Measurements from ENCODE around the gene MDFIC.

The MDFIC gene

GRCh38 chr7:115040057-115040456 is 118.2 kb downstream of the MDFIC start:
- DNase-seq (ENCODE audit: low spot score), result no peak

DNA sequence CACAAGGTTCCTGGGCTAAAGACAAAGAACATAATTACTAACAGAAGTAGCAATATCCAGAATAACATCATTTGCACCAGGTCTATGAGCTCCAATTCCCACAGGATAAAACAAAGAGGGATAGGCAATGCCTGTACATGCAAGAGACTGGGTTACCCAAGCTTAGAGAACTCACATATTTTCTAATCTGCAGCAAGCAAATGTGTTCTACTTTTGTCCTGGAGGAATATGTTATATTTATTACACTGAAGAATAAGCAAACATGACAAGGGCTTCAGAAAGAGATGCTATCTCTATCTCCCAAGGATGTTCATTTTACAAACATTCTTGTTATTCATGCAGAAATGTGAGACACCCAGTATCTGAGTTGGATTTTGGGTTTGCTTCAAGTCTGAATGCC is 118.6 kb downstream of the MDFIC start:
- DNase-seq (ENCODE audit: low spot score), result no peak

GRCh38 chr7:115042596-115042995 is 120.7 kb downstream of the MDFIC start:
- no peak for DNase-seq (ENCODE audit: low spot score)

DNA sequence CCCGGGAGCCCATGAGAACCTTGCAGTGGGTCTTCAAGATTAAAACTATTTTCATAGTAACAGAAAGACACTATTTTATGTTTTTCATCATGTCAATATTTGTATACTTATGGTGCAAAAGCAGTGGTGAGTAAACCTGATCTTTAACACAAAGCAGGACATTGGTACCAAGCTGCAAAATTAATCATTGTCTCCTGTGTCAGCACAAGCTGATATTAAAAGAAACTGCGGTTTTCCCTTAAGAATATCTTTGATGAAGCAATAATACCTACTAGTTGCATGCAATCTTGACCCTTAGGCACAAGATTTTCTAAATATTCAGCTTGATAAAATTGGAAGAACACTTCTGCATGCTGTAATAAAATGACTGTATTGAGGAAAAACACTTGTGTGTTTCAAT is 121.7 kb downstream of the MDFIC start:
- no peak for DNase-seq (ENCODE audit: low spot score)

- no peak for DNase-seq (ENCODE audit: low spot score)
These were observed 122.3 kb downstream of the MDFIC start for GRCh38 chr7:115044224-115044623.

DNA sequence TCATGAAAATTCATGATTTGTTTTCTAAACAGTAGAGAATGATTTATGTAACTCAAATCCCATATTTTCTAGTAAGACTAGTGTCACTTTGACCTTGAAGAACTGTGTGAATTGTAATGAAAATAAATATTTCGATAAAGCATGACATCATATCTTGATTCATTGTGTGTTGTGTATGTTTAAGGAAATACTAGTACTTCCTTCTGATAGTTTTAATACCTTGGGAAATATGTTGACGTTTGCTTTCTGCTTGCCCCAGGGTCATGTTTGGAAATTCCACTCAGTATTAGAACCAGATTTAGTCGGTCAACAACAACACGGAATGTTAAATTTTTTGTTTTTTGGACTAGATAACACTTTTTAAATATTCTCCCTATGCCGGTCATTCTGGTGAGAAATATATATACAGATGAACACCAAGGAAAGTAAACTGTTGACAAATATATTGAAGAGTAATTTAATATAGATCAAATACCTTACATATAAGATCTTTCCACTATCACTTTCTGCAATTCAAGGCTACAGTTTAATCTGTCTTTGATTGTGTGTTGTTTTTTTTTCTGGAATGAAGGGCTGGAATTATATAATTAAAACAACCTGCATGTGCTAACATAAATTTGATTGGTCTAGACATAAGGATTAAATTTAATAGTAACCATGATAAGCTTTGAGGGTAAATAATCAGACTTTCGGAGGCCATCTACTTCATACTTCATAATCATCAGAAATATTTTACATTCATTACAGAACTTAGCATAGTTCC is 126.2 kb downstream of the MDFIC start:
- no peak for DNase-seq (ENCODE audit: low spot score)

DNA sequence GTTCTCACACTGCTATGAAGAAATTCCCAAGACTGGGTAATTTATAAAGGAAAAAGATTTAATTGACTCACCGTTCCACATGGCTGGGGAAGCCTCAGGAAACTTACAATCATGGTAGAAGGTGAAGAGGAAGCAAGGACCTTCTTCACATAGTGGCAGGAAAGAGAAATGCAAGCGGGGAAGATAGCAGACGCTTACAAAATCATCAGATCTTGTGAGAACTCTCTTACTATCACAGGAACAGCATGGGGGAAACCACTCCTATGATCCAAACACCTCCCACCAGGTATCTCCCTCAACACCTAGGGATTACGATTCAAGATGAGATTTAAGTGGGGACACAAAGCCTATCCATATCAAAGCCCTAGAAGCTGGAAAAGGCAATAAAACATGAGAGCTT is 130.8 kb downstream of the MDFIC start:
- no peak for DNase-seq (ENCODE audit: low spot score)

DNA sequence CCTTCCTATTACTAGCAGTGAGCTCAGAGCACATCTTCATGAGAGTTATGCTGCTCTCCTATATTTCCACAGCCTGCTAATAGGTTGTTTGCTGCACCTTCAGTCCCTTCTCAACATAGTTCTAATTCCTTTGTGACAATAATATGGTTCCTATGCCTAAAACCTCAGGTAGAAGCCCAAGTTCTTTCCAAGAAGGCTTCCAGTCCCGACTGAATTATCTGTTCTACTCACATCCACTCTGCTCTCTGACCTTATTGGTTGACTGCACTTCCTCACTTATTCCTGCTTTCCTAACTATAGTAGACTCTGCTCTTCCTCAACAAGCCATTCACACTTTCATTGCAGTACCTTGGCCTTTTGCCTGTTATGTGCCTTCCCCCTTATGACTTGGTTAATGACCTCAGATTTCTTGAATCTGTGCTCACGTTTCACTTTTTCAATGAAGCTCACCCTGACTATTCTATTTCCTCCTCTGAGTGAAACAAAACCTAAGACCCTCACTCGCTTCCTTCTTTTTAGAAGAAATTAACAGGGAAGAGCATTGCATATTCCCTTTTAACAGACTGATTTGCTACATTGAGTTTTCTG is 132.7 kb downstream of the MDFIC start:
- no peak for DNase-seq (ENCODE audit: low spot score)

- no peak for DNase-seq (ENCODE audit: low spot score)
These were observed 134.1 kb downstream of the MDFIC start for GRCh38 chr7:115056019-115056418.

GRCh38 chr7:115058726-115059125 is 136.8 kb downstream of the MDFIC start:
- no peak for DNase-seq (ENCODE audit: low spot score)

- no peak for DNase-seq (ENCODE audit: low spot score)
These were observed 137.4 kb downstream of the MDFIC start for GRCh38 chr7:115059321-115059720.

DNA sequence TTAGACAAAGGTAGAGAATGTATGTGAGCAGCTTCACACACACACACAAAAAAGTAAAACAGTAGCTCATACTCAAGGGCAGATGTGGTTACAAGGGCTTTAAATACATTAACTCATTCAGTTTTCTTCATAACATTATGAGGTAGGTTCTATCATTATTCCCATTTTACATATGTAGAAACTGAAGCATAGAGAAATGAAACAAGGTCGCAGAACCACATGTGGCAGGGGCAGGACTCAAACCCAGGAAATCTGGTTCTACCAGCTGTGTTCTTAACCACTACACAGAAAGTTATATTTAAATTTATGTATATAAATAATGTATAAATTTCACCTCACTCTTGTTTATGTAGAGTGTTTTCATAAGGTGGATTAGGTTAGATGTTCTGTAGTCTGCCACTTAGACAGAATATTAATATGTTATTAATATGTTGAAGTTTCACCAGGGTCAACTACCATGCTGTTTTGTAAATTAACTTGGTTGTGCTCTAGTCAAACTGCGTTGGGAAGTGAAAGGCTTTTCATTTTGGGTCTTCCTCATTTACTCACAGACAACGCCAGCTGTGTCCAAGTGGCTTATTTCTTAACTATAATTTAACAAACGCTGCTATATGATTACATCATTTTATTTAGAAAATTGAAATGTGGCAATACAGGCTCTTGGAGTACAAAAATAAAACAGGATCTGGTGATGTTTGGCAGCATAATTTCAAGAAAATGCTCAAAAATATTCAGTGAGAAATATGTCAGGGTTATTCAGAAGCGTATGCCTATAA is 138.4 kb downstream of the MDFIC start:
- DNase-seq (ENCODE audit: low spot score), result no peak

DNA sequence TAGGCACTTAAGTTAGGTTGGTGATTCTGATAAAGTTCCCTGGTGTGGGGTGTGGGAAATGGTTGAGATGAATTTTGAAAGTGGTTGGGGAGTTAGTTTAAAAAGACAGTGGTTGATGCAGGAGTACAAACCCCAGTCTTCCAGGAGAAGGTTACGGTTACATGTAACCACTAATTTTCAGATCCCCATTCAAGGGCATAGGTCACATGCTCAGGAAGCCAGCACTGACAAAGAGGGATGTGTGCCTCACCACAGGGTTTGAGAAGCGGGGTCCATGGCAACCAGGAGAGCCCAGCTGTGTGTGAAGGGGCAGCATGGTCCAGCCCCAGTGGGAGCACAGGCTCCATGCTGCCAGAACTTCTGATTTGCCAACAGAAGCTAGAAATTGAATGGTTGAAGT is 144.2 kb downstream of the MDFIC start:
- DNase-seq (ENCODE audit: low spot score), result no peak

GRCh38 chr7:115066634-115067033 is 144.7 kb downstream of the MDFIC start:
- DNase-seq (ENCODE audit: low spot score), result no peak

DNA sequence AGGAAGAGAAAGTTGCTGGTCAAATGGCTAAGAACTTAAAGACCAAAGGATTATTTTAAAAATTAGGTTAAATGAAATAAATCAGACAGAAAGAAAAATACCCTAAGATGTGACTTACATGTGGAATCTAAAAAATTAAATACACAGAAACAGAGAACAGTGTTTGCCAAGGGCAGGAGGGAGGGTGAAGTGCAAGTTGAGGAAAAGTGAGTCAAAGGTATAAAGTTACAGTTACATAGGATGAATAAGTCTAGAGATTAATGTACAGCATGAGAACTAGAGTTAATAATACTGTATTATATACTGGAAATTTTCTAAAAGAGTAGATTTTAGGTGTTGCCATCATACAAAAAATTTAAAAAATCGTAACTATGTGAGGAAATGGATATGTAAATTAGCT is 146.3 kb downstream of the MDFIC start:
- no peak for DNase-seq (ENCODE audit: low spot score)
